ENCODE measurements around the gene FHIT. TPM values are rescaled to one million over a fixed set of nuclear protein-coding genes. Genes with fewer than 3 reads are reported as not detected.

The FHIT gene
- total RNA-seq, 1 experiment from 2014 or later = 3.6 TPM

GRCh38 chr3:60669636-60670035 lies 581.6 kb downstream of the FHIT start:
- DNase-seq (no peak), ATAC-seq (no peak)
- H2AFZ ChIP-seq (ENCODE audit: low read length) = no peak overlapping the region
- H3K79me2 ChIP-seq (ENCODE audit: low read length) = no peaks in the 10 kb centered on the region
- H3K27ac ChIP-seq (ENCODE audit: low read length) = no peak overlapping the region
- TF ChIP-seq, protein P1, sequence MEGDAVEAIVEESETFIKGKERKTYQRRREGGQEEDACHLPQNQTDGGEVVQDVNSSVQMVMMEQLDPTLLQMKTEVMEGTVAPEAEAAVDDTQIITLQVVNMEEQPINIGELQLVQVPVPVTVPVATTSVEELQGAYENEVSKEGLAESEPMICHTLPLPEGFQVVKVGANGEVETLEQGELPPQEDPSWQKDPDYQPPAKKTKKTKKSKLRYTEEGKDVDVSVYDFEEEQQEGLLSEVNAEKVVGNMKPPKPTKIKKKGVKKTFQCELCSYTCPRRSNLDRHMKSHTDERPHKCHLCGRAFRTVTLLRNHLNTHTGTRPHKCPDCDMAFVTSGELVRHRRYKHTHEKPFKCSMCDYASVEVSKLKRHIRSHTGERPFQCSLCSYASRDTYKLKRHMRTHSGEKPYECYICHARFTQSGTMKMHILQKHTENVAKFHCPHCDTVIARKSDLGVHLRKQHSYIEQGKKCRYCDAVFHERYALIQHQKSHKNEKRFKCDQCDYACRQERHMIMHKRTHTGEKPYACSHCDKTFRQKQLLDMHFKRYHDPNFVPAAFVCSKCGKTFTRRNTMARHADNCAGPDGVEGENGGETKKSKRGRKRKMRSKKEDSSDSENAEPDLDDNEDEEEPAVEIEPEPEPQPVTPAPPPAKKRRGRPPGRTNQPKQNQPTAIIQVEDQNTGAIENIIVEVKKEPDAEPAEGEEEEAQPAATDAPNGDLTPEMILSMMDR (conservative IDR thresholded peaks at IDR 0.05; ENCODE audit: low read depth, low read length) = no peak
- TF ChIP-seq EZH2 (IDR thresholded peaks at IDR 0.05; ENCODE audit: low read length, unreplicated experiment) (no peak), EZH2phosphoT487 (IDR thresholded peaks at IDR 0.05; ENCODE audit: borderline replicate concordance, low read length) (no peak)
- H3K36me3 ChIP-seq (ENCODE audit: low read depth, low read length) = no peaks in the 10 kb centered on the region
- intact Hi-C loops (cut with micrococcal nuclease) = no loop called here
- no peaks in the 10 kb centered on the region for H3K27me3 ChIP-seq (ENCODE audit: low read length)
- CTCF ChIA-PET = no interaction called here
- no peak overlapping the region for H3K4me3 ChIP-seq (ENCODE audit: low read length)
- H3K9me3 ChIP-seq (ENCODE audit: low read length) = no peaks in the 10 kb centered on the region
- H3K9ac ChIP-seq (ENCODE audit: low read length) = no peak overlapping the region
- no peaks in the 10 kb centered on the region for H3K9me2 ChIP-seq (replicated peaks; ENCODE audit: low read length)
- no TSS peak for BruUV-seq (replicated peaks)
- no peak overlapping the region for H3K4me2 ChIP-seq (ENCODE audit: low read length)
- no peaks in the 10 kb centered on the region for H4K20me1 ChIP-seq (ENCODE audit: low read length)
- no peaks in the 10 kb centered on the region for H3K4me1 ChIP-seq (ENCODE audit: insufficient read depth, low read length)
- POLR2A ChIA-PET (ENCODE audit: unreplicated experiment) = no interaction called here
- no peaks in the 10 kb centered on the region for H3F3A ChIP-seq (ENCODE audit: low read length, unreplicated experiment)

DNA sequence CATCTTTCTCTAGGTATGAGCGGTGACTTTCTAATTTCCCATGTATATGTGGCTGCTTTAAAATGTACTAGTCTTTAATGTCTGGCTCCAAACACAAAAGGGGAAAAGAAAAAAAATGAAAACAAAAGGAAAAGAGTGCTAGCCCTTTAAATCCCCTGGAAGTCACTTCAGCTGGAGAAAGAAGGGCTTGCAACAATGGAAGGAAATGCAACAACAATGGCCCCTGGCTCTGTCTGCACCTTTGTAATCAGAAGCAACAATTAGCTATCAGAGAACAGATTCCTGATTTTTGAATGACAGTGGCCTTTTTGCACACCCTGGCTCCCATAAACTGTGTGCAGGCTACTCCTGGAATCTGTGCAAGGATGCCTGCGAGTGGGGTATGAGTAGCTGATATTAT lies 591.2 kb downstream of the FHIT start:
- POLR2A ChIA-PET (ENCODE audit: unreplicated experiment) = no interaction called here
- Histone ChIP-seq H3K9ac (ENCODE audit: low read length) (no peak overlapping the region), H3K4me1 (ENCODE audit: insufficient read depth, low read length) (no peaks in the 10 kb centered on the region), H3F3A (ENCODE audit: low read length, unreplicated experiment) (no peaks in the 10 kb centered on the region), H3K79me2 (ENCODE audit: low read length) (no peaks in the 10 kb centered on the region), H3K4me2 (ENCODE audit: low read length) (no peak overlapping the region), H2AFZ (ENCODE audit: low read length) (no peak overlapping the region), H4K20me1 (ENCODE audit: low read length) (no peaks in the 10 kb centered on the region), H3K27ac (ENCODE audit: low read length) (no peak overlapping the region), H3K9me2 (replicated peaks; ENCODE audit: low read length) (no peaks in the 10 kb centered on the region), H3K9me3 (ENCODE audit: low read length) (0 out of 2 replicates have a peak, but pooled peaks cover 5% of the 10 kb centered on the region), H3K4me3 (ENCODE audit: low read length) (no peak overlapping the region), H3K27me3 (ENCODE audit: low read length) (no peaks in the 10 kb centered on the region), H3K36me3 (ENCODE audit: low read depth, low read length) (no peaks in the 10 kb centered on the region)
- ATAC-seq (no peak), DNase-seq (no peak)
- no peak for TF ChIP-seq EZH2phosphoT487 (IDR thresholded peaks at IDR 0.05; ENCODE audit: borderline replicate concordance, low read length)
- TF ChIP-seq, protein P1 (conservative IDR thresholded peaks at IDR 0.05; ENCODE audit: low read depth, low read length) = no peak
- TF ChIP-seq EZH2 (IDR thresholded peaks at IDR 0.05; ENCODE audit: low read length, unreplicated experiment) = no peak
- CTCF ChIA-PET = no interaction called here
- intact Hi-C loops (cut with micrococcal nuclease) = loop anchor here (1.0 kb wide), 1 partner anchor 22 kb away; no protein-coding TSS in a partner anchor
- BruUV-seq (replicated peaks) = no TSS peak

- H3K27ac ChIP-seq (ENCODE audit: low read length) = no peak overlapping the region
- no peaks in the 10 kb centered on the region for H3K79me2 ChIP-seq (ENCODE audit: low read length)
- ATAC-seq (no peak), DNase-seq (no peak)
- no peaks in the 10 kb centered on the region for H3K36me3 ChIP-seq (ENCODE audit: low read depth, low read length)
- H3K9me2 ChIP-seq (replicated peaks; ENCODE audit: low read length) = no peaks in the 10 kb centered on the region
- POLR2A ChIA-PET (ENCODE audit: unreplicated experiment) = no interaction called here
- no peak overlapping the region for H3K4me3 ChIP-seq (ENCODE audit: low read length)
- H3K4me2 ChIP-seq (ENCODE audit: low read length) = no peak overlapping the region
- BruUV-seq (replicated peaks) = no TSS peak
- H3F3A ChIP-seq (ENCODE audit: low read length, unreplicated experiment) = no peaks in the 10 kb centered on the region
- CTCF ChIA-PET = no interaction called here
- no peaks in the 10 kb centered on the region for H3K27me3 ChIP-seq (ENCODE audit: low read length)
- H3K9me3 ChIP-seq (ENCODE audit: low read length) = 0 out of 2 replicates have a peak, but pooled peaks cover 5% of the 10 kb centered on the region
- no peaks in the 10 kb centered on the region for H4K20me1 ChIP-seq (ENCODE audit: low read length)
- no peaks in the 10 kb centered on the region for H3K4me1 ChIP-seq (ENCODE audit: insufficient read depth, low read length)
- H2AFZ ChIP-seq (ENCODE audit: low read length) = no peak overlapping the region
- intact Hi-C loops (cut with micrococcal nuclease) = no loop called here
- TF ChIP-seq EZH2phosphoT487 (IDR thresholded peaks at IDR 0.05; ENCODE audit: borderline replicate concordance, low read length) (no peak), EZH2 (IDR thresholded peaks at IDR 0.05; ENCODE audit: low read length, unreplicated experiment) (no peak)
- TF ChIP-seq, protein P1 (conservative IDR thresholded peaks at IDR 0.05; ENCODE audit: low read depth, low read length) = no peak
- no peak overlapping the region for H3K9ac ChIP-seq (ENCODE audit: low read length)
Measured at GRCh38 chr3:60659098-60659497, 592.2 kb downstream of the FHIT start.

All from PC-3 (cell line).